H1 (cell line): ENCODE data around the gene TOPORS. TPM values are rescaled to one million over a fixed set of nuclear protein-coding genes. Genes with fewer than 3 reads are reported as not detected.

Experiments
- CTCF ChIA-PET: fragments of 300-600 bp; sonication (Branson Sonifier 250); formaldehyde crosslinking; loops from one replicate; lab custom pipeline; 2021; ENCODE audit not compliant: partially characterized antibody; lab: Charles Lee
- POLR2A ChIA-PET: fragments of 300-600 bp; sonication (Branson Sonifier 250); formaldehyde crosslinking; loops from one replicate; lab custom pipeline; 2021; ENCODE audit warnings: inconsistent platforms; ENCODE audit not compliant: partially characterized antibody; lab: Charles Lee
- DNase-seq, 2 experiments: peaks; one replicate each; pipeline versions ENCODE4 v3.0.0 to v3.0.0-alpha.2; 2010 to 2022; ENCODE audit warnings: low spot score in 2 of 2, low read depth in 1 of 2, mixed read lengths in 1 of 2
- FAIRE-seq: peaks from 2 replicates; lab custom pipeline; 2011; peaks lifted over from hg19 to GRCh38; lab: Jason Lieb, UNC
- H2AFZ ChIP-seq: 2 replicates; pipeline ENCODE4 v1.8.1; 2012; ENCODE audit warnings: low read length, inconsistent platforms
- H2AK5ac ChIP-seq: 2 replicates; pipeline ENCODE4 v1.6.1; 2013; ENCODE audit warnings: low read depth, low read length
- H2BK120ac ChIP-seq: replicated peaks from 2 replicates; pipeline ENCODE3; 2013; ENCODE audit warnings: low read depth, low read length, inconsistent platforms
- H2BK12ac ChIP-seq: 2 replicates; pipeline ENCODE4 v1.6.1; 2013; ENCODE audit warnings: low read depth, low read length
- H2BK15ac ChIP-seq: 2 replicates; pipeline ENCODE4 v1.6.1; 2013; ENCODE audit warnings: low read length
- H2BK20ac ChIP-seq: 2 replicates; pipeline ENCODE4 v1.6.1; 2013; ENCODE audit warnings: low read length
- H2BK5ac ChIP-seq: 2 replicates; pipeline ENCODE4 v1.6.1; 2013; ENCODE audit warnings: low read depth, low read length
- H3K14ac ChIP-seq: 2 replicates; pipeline ENCODE4 v1.6.1; 2013; ENCODE audit warnings: inconsistent platforms; ENCODE audit not compliant: insufficient read length
- H3K18ac ChIP-seq: 2 replicates; pipeline ENCODE4 v1.6.1; 2013; ENCODE audit warnings: low read length; ENCODE audit errors: extremely low read depth
- H3K23ac ChIP-seq: 2 replicates; pipeline ENCODE4 v1.6.1; 2013; ENCODE audit warnings: inconsistent platforms; ENCODE audit not compliant: insufficient read length
- H3K23me2 ChIP-seq: 2 replicates; pipeline ENCODE4 v1.6.1; 2013; ENCODE audit warnings: low read depth, low read length
- H3K27ac ChIP-seq: 2 replicates; pipeline ENCODE4 v1.6.1; 2011; ENCODE audit warnings: low read depth, low read length, inconsistent platforms
- H3K27me3 ChIP-seq, 4 experiments: replicated peaks in 1 of 4; 1 replicate in 1 of 4; 2 replicates in 3 of 4; pipeline versions ENCODE4 v1.6.1 to v1.8.1; 2011 to 2013; ENCODE audit warnings: low read length in 3 of 4, mild to moderate bottlenecking in 3 of 4, inconsistent platforms in 2 of 4, mixed read lengths in 2 of 4, moderate library complexity in 1 of 4; ENCODE audit not compliant: control insufficient read depth in 3 of 4, insufficient read depth in 3 of 4; ENCODE audit errors: extremely low read depth in 1 of 4
- H3K36me3 ChIP-seq, 4 experiments: 2 replicates each; pipeline versions ENCODE4 v1.6.1 to v1.8.1; 2011 to 2013; ENCODE audit warnings: mild to moderate bottlenecking in 4 of 4, low read length in 3 of 4, moderate library complexity in 2 of 4, control low read depth in 1 of 4, inconsistent platforms in 1 of 4; ENCODE audit not compliant: insufficient read depth in 4 of 4, control insufficient read depth in 2 of 4
- H3K4ac ChIP-seq: replicated peaks from 2 replicates; pipeline ENCODE3; 2013; ENCODE audit warnings: low read length, low read depth, mixed read lengths, inconsistent platforms; ENCODE audit not compliant: insufficient read length
- H3K4me1 ChIP-seq, 4 experiments: replicated peaks in 1 of 4; 1 replicate in 1 of 4; 2 replicates in 3 of 4; pipeline versions ENCODE4 v1.6.1 to v1.8.1; 2011 to 2013; ENCODE audit warnings: low read length in 3 of 4, inconsistent platforms in 2 of 4, mixed read lengths in 1 of 4; ENCODE audit not compliant: insufficient read depth in 4 of 4, control insufficient read depth in 3 of 4
- H3K4me2 ChIP-seq, 2 experiments: 2 replicates each; pipeline versions ENCODE4 v1.6.1 to v1.8.1; 2011 to 2013; ENCODE audit warnings: low read depth in 2 of 2, low read length in 2 of 2, control low read depth in 1 of 2, inconsistent platforms in 1 of 2, mild to moderate bottlenecking in 1 of 2; ENCODE audit not compliant: insufficient read depth in 1 of 2
- H3K4me3 ChIP-seq, 4 experiments: fragments of 200-600, 300-600 bp in 1 of 4; sonication (generic), shearing (Covaris generic), sonication (Bioruptor Twin) in 1 of 4; 2 replicates each; pipeline versions ENCODE4 v1.5.1 to v1.8.1; 2011 to 2016; ENCODE audit warnings: low read length in 4 of 4, low read depth in 3 of 4, control low read depth in 2 of 4, inconsistent platforms in 2 of 4, mild to moderate bottlenecking in 2 of 4, mixed read lengths in 1 of 4, moderate library complexity in 1 of 4; ENCODE audit not compliant: insufficient read depth in 2 of 4; ENCODE audit errors: extremely low read depth in 1 of 4
- H3K56ac ChIP-seq: replicated peaks from 2 replicates; pipeline ENCODE3; 2013; ENCODE audit warnings: low read depth, mild to moderate bottlenecking, mixed read lengths, low read length, inconsistent platforms; ENCODE audit not compliant: insufficient read length
- H3K79me1 ChIP-seq: 2 replicates; pipeline ENCODE4 v1.6.1; 2013; ENCODE audit warnings: low read depth, low read length, control low read depth
- H3K79me2 ChIP-seq, 2 experiments: 2 replicates each; pipeline versions ENCODE4 v1.6.1 to v1.8.1; 2012 to 2013; ENCODE audit warnings: low read length in 2 of 2, mild to moderate bottlenecking in 2 of 2, inconsistent platforms in 1 of 2; ENCODE audit not compliant: insufficient read depth in 2 of 2, control insufficient read depth in 1 of 2
- H3K9ac ChIP-seq, 4 experiments: replicated peaks in 1 of 4; 1 replicate in 1 of 4; 2 replicates in 3 of 4; pipeline versions ENCODE4 v1.6.1 to v1.8.1; 2011 to 2013; ENCODE audit warnings: low read depth in 3 of 4, low read length in 3 of 4, control low read depth in 2 of 4, mild to moderate bottlenecking in 2 of 4, moderate library complexity in 2 of 4, inconsistent platforms in 1 of 4; ENCODE audit errors: extremely low read depth in 1 of 4
- H3K9me3 ChIP-seq, 2 experiments: 2 replicates each; pipeline versions ENCODE4 v1.6.1 to v1.8.1; 2012 to 2013; ENCODE audit warnings: mild to moderate bottlenecking in 2 of 2, moderate library complexity in 2 of 2, control low read depth in 1 of 2, inconsistent platforms in 1 of 2, low read depth in 1 of 2, low read length in 1 of 2, mixed read lengths in 1 of 2; ENCODE audit not compliant: insufficient read depth in 2 of 2
- H4K20me1 ChIP-seq, 2 experiments: replicated peaks in 1 of 2; 2 replicates each; pipeline versions ENCODE3 to v1.8.1; 2011 to 2013; ENCODE audit warnings: inconsistent platforms in 2 of 2, low read length in 2 of 2, mild to moderate bottlenecking in 1 of 2; ENCODE audit not compliant: insufficient read depth in 2 of 2, control insufficient read depth in 1 of 2
- H4K5ac ChIP-seq: 2 replicates; pipeline ENCODE4 v1.6.1; 2013; ENCODE audit warnings: low read length, low read depth, mixed read lengths, inconsistent platforms; ENCODE audit not compliant: insufficient read length
- H4K8ac ChIP-seq: 2 replicates; pipeline ENCODE4 v1.8.0; 2013; ENCODE audit warnings: mild to moderate bottlenecking, moderate library complexity, low read length, inconsistent platforms; ENCODE audit not compliant: insufficient read depth; ENCODE audit errors: extremely low read depth
- H4K91ac ChIP-seq: replicated peaks from 2 replicates; pipeline ENCODE3; 2013; ENCODE audit warnings: low read length, mixed read lengths, inconsistent platforms; ENCODE audit not compliant: insufficient read length
- CEBPB ChIP-seq: IDR thresholded peaks from 2 replicates; pipeline ENCODE4 v1.6.1; 2012; ENCODE audit warnings: low read depth, low read length
- MAX ChIP-seq: IDR thresholded peaks from 2 replicates; pipeline ENCODE4 v1.6.1; 2012; ENCODE audit warnings: inconsistent platforms
- POU5F1 ChIP-seq: IDR thresholded peaks from 2 replicates; pipeline ENCODE4 v1.6.1; 2011; ENCODE audit warnings: low read depth, mild to moderate bottlenecking, low read length, moderate library complexity
- WGBS, 2 experiments: shearing (Covaris generic) in 1 of 2; methylation state at CpG; one replicate each; pipeline versions ENCODE4 v1.1.6 to v1.1.7; 2013 to 2015; ENCODE audit warnings: low lambda C conversion rate in 2 of 2, mixed read lengths in 2 of 2, inconsistent platforms in 1 of 2, low coverage in 1 of 2, missing lambda C conversion rate in 1 of 2; ENCODE audit not compliant: insufficient replicate concordance in 2 of 2, insufficient coverage in 1 of 2, insufficient read length in 1 of 2; ENCODE audit errors: extremely low coverage in 1 of 2, missing lambda C conversion rate in 1 of 2; 5-methylcytosine and 5-hydroxymethylcytosine counted together
- polyA plus RNA-seq, 7 experiments: library from polyadenylated mRNA; depleted of rRNA in 3 of 7; stranded (reverse) in 5 of 7; unstranded in 2 of 7; fragments of >200 nt in 5 of 7; fragments of 200-250 nt in 2 of 7; gene quantifications; 1 replicate in 5 of 7; 2 replicates in 1 of 7; 4 replicates in 1 of 7; pipeline versions ENCODE4 v1.2.1 to v1.2.3, GENCODE V29; 2011 to 2013; ENCODE audit warnings: missing spikeins in 2 of 7, mixed read lengths in 2 of 7
- total RNA-seq: library from RNA; stranded (reverse); fragmentation: NEBNext Ultra II Directional; extraction: Animal tissue kit (Norgen Biotek cat#: 25700); gene quantifications from 2 replicates; pipeline ENCODE4 v1.2.1, GENCODE V29; 2021

Gene TOPORS
- total and polyA plus RNA-seq, 2 of the 8 experiments (the other 6 are each of a cell fraction or from before 2014, with no cell fraction given) = 10.3 to 30.7 TPM

- no peak for FAIRE-seq
- 88% methylated on average over 4 of the region's 4 CpGs; no CpG with 5 or more reads in 1 of the 2 experiments for WGBS, 2 experiments
Measured at GRCh38 chr9:32543047-32543446, 9.3 kb downstream of the TOPORS start.

More at GRCh38 chr9:32543047-32543446, 9.3 kb downstream of the TOPORS start:
- no peak overlapping the region for H3K4me2 ChIP-seq
- no peak overlapping the region for H3K18ac ChIP-seq
- H3K27ac ChIP-seq = no peak overlapping the region
- H2BK12ac ChIP-seq = no peak overlapping the region
- peaks cover 2% of the 10 kb centered on the region; the same call in 1 of the 2 replicates for H3K79me1 ChIP-seq
- no peak overlapping the region for H2BK20ac ChIP-seq
- TF ChIP-seq POU5F1 (no peak), MAX (no peak), CEBPB (no peak)
- no peaks in the 10 kb centered on the region for H3K27me3 ChIP-seq
- no peak overlapping the region for H2AK5ac ChIP-seq
- no peak overlapping the region for H2AFZ ChIP-seq
- H3K23ac ChIP-seq = no peak overlapping the region
- peaks cover 5 to 12% of the 10 kb centered on the region in 2 experiments for H4K20me1 ChIP-seq
- no peak overlapping the region for H4K8ac ChIP-seq
- POLR2A ChIA-PET = no interaction called here
- H3K4me3 ChIP-seq = no peak overlapping the region
- H2BK15ac ChIP-seq = no peak overlapping the region
- H3K79me2 ChIP-seq = peaks cover 21 to 75% of the 10 kb centered on the region in 2 experiments
- H4K5ac ChIP-seq = no peak overlapping the region
- DNase-seq = no peak
- no peaks in the 10 kb centered on the region for H3K4me1 ChIP-seq
- no peak overlapping the region for H3K4ac ChIP-seq
- H3K9me3 ChIP-seq = no peaks in the 10 kb centered on the region
- no peak overlapping the region for H3K14ac ChIP-seq
- CTCF ChIA-PET = interaction anchor here (0.8 to 2.7 kb wide), 4 partner anchors 15 to 164 kb away, joined by 3 to 17 read pairs (median 3); no protein-coding TSS in a partner anchor
- H2BK5ac ChIP-seq = no peak overlapping the region
- no peak overlapping the region for H3K9ac ChIP-seq
- H2BK120ac ChIP-seq = no peak overlapping the region
- peaks cover 2 to 44% (median 23%) of the 10 kb centered on the region in 4 experiments; a peak in 7 of 8 replicates for H3K36me3 ChIP-seq
- no peak overlapping the region for H4K91ac ChIP-seq
- no peak overlapping the region for H3K56ac ChIP-seq
- no peaks in the 10 kb centered on the region for H3K23me2 ChIP-seq
